Sigmoid colon (tissue), 7 donors: ENCODE data around the gene COL15A1. TPM values are rescaled to one million over a fixed set of nuclear protein-coding genes. Genes with fewer than 3 reads are reported as not detected.

Experiments used
- DNase-seq: peaks from one replicate; pipeline ENCODE4 v3.0.0-alpha.2; 2019
- H3K27ac ChIP-seq, 4 donors: fragments of 200-600 bp; sonication (generic); one replicate each; pipeline ENCODE4 v1.5.1; 2016 to 2019; ENCODE audit warnings: mild to moderate bottlenecking in 1 of 4
- H3K27me3 ChIP-seq, 3 donors: fragments of 200-600 bp; sonication (generic); one replicate each; pipeline ENCODE4 v1.5.1; 2019; ENCODE audit warnings: mild to moderate bottlenecking in 1 of 3
- H3K36me3 ChIP-seq, 4 donors: fragments of 200-600 bp; sonication (generic); one replicate each; pipeline ENCODE4 v1.5.1; 2016 to 2019
- H3K4me1 ChIP-seq, 4 donors: fragments of 200-600 bp; sonication (generic); one replicate each; pipeline ENCODE4 v1.5.1; 2017 to 2019
- H3K4me3 ChIP-seq, 4 donors: fragments of 200-600 bp; sonication (generic); one replicate each; pipeline ENCODE4 v1.5.1; 2017 to 2019; ENCODE audit warnings: mild to moderate bottlenecking in 2 of 4, moderate library complexity in 1 of 4
- H3K9me3 ChIP-seq, 4 donors: fragments of 200-600 bp in 3 of 4; sonication (generic) in 3 of 4; one replicate each; pipeline versions ENCODE4 v1.5.1 to v1.6.1; 2013 to 2019
- CTCF ChIP-seq, 4 experiments: fragments of 450-650 bp in 3 of 4; fragments of 200-600 bp in 1 of 4; IDR thresholded peaks; one replicate each; pipeline ENCODE4 v1.5.1; 2016 to 2019; ENCODE audit warnings: antibody characterized with exemption in 4 of 4, mild to moderate bottlenecking in 3 of 4, moderate library complexity in 2 of 4
- EP300 ChIP-seq, 4 donors: sonication (generic); formaldehyde crosslinking; IDR thresholded peaks; one replicate each; pipeline ENCODE4 v1.6.1; 2017; ENCODE audit warnings: antibody characterized with exemption in 4 of 4
- POLR2A ChIP-seq, 2 donors: fragments of 450-650 bp; IDR thresholded peaks; one replicate each; pipeline ENCODE4 v1.6.1; 2016; ENCODE audit warnings: antibody characterized with exemption in 2 of 2, mild to moderate bottlenecking in 2 of 2, moderate library complexity in 2 of 2
- POLR2AphosphoS5 ChIP-seq, 4 donors: sonication (generic); formaldehyde crosslinking; IDR thresholded peaks; one replicate each; pipeline ENCODE4 v1.6.1; 2017; ENCODE audit warnings: antibody characterized with exemption in 4 of 4
- WGBS, 2 donors: extraction: QIAGEN DNeasy Blood & Tissue Kit; methylation state at CpG; one replicate each; pipeline ENCODE4 v1.1.7; 2013; 5-methylcytosine and 5-hydroxymethylcytosine counted together
- intact Hi-C: fragments of 100-400 bp; cut with DNase I; formaldehyde crosslinking; loops from one replicate; pipeline ENCODE4 v1.15.1; 2023
- polyA plus RNA-seq, 3 donors: library from polyadenylated mRNA; stranded (reverse); fragments of 200-250 nt; gene quantifications; one replicate each; pipeline ENCODE4 v1.2.3, GENCODE V29; 2013
- total RNA-seq, 4 donors: library from RNA; depleted of rRNA; stranded (reverse); fragments of >200 nt; gene quantifications; one replicate each; pipeline ENCODE4 v1.1.0, GENCODE V29; 2016
- donor health status: healthy with polysubstance abuse.
- donor health status: Bipolar disorder and iron deficiency.
- donor health status: healthy.

The COL15A1 gene
- total and polyA plus RNA-seq, 7 donors: under 0.01 to 104 (median 21.4) TPM

- WGBS, 2 donors: 74 to 80% methylated on average over 10 of the region's 10 CpGs
- H3K9me3 ChIP-seq: no peaks in the 10 kb centered on the region
- peak overlapping the region; percentile 79 to 91 (median 86) for H3K27ac ChIP-seq
- TF ChIP-seq EP300 (IDR thresholded peaks at IDR 0.05) (peak in 2 of 4 donors; percentile 56 to 69), POLR2AphosphoS5 (IDR thresholded peaks at IDR 0.05) (peak; percentile 24 to 84 (median 82)), POLR2A (IDR thresholded peaks at IDR 0.05) (no peak), CTCF (IDR thresholded peaks at IDR 0.05) (no peak)
- H3K36me3 ChIP-seq: no peaks in the 10 kb centered on the region
- no peaks in the 10 kb centered on the region for H3K27me3 ChIP-seq
- intact Hi-C loops: no loop called here
- peak overlapping the region in 1 of 4 donors; percentile 16 for H3K4me3 ChIP-seq
- DNase-seq: no peak
- peaks cover 0 to 88% (median 78%) of the 10 kb centered on the region in 4 donors for H3K4me1 ChIP-seq
Measured at GRCh38 chr9:98958271-98958984, 14.7 kb downstream of the COL15A1 start.

- no peaks in the 10 kb centered on the region for H3K9me3 ChIP-seq
- TF ChIP-seq POLR2A (IDR thresholded peaks at IDR 0.05) (no peak), CTCF (IDR thresholded peaks at IDR 0.05) (no peak), EP300 (IDR thresholded peaks at IDR 0.05) (no peak), POLR2AphosphoS5 (IDR thresholded peaks at IDR 0.05) (no peak)
- no peaks in the 10 kb centered on the region for H3K27me3 ChIP-seq
- H3K4me3 ChIP-seq: no peak overlapping the region
- no peak for DNase-seq
- H3K27ac ChIP-seq: peak overlapping the region; percentile 79 to 91 (median 86)
- intact Hi-C loops: no loop called here
- H3K4me1 ChIP-seq: peaks cover 0 to 89% (median 79%) of the 10 kb centered on the region in 4 donors
- H3K36me3 ChIP-seq: no peaks in the 10 kb centered on the region
- WGBS, 2 donors: 52 to 79% methylated on average over 3 of the region's 3 CpGs
Measured at GRCh38 chr9:98960409-98960808, 16.7 kb downstream of the COL15A1 start.

GRCh38 chr9:98961513-98962180 lies 17.9 kb downstream of the COL15A1 start:
- TF ChIP-seq POLR2A (IDR thresholded peaks at IDR 0.05) (no peak), CTCF (IDR thresholded peaks at IDR 0.05) (no peak), EP300 (IDR thresholded peaks at IDR 0.05) (no peak), POLR2AphosphoS5 (IDR thresholded peaks at IDR 0.05) (no peak)
- H3K36me3 ChIP-seq: no peaks in the 10 kb centered on the region
- WGBS, 2 donors: 70 to 79% methylated on average over 16 of the region's 16 CpGs
- H3K4me3 ChIP-seq: no peak overlapping the region
- DNase-seq: no peak
- H3K27ac ChIP-seq: peak overlapping the region; percentile 79 to 91 (median 86)
- peaks cover 0 to 97% (median 89%) of the 10 kb centered on the region in 4 donors for H3K4me1 ChIP-seq
- H3K9me3 ChIP-seq: no peaks in the 10 kb centered on the region
- no peaks in the 10 kb centered on the region for H3K27me3 ChIP-seq
- intact Hi-C loops: no loop called here

GRCh38 chr9:98962181-98962560 lies 18.5 kb downstream of the COL15A1 start:
- Histone ChIP-seq H3K27ac (peak overlapping the region; percentile 79 to 91 (median 86)), H3K9me3 (no peaks in the 10 kb centered on the region), H3K27me3 (no peaks in the 10 kb centered on the region), H3K4me3 (no peak overlapping the region), H3K36me3 (no peaks in the 10 kb centered on the region), H3K4me1 (peaks cover 0 to 97% (median 95%) of the 10 kb centered on the region in 4 donors)
- TF ChIP-seq CTCF (IDR thresholded peaks at IDR 0.05): no peak
- no peak for TF ChIP-seq POLR2AphosphoS5 (IDR thresholded peaks at IDR 0.05)
- TF ChIP-seq POLR2A (IDR thresholded peaks at IDR 0.05): no peak
- no peak for TF ChIP-seq EP300 (IDR thresholded peaks at IDR 0.05)
- 71% methylated on average over 7 of the region's 7 CpGs for whole genome bisulfite sequencing, 2 donors
- intact Hi-C loops: no loop called here
- DNase-seq: no peak
